Gastroesophageal sphincter (tissue), 3 donors: ENCODE results near the gene QKI.

ENCODE experiments used
- EP300 ChIP-seq: sonication (generic); formaldehyde crosslinking; IDR thresholded peaks from one replicate; pipeline ENCODE4 v1.6.1; 2017; ENCODE audit warnings: antibody characterized with exemption, mild to moderate bottlenecking
- POLR2A ChIP-seq, 2 donors: fragments of 450-650 bp; IDR thresholded peaks; one replicate each; pipeline ENCODE4 v1.6.1; 2017; ENCODE audit warnings: antibody characterized with exemption in 2 of 2, mild to moderate bottlenecking in 2 of 2, moderate library complexity in 1 of 2
- POLR2AphosphoS5 ChIP-seq: sonication (generic); formaldehyde crosslinking; IDR thresholded peaks from one replicate; pipeline ENCODE4 v1.6.1; 2017; ENCODE audit warnings: antibody characterized with exemption
- TF ChIP-seq, protein P1 (sequence below), 4 experiments: fragments of 200-600 bp in 2 of 4; fragments of 450-650 bp in 2 of 4; sonication (generic) in 1 of 4; IDR thresholded peaks; one replicate each; pipeline ENCODE4 v1.5.1; 2017 to 2019; ENCODE audit warnings: antibody characterized with exemption in 4 of 4, mild to moderate bottlenecking in 2 of 4, moderate library complexity in 2 of 4

DNA sequence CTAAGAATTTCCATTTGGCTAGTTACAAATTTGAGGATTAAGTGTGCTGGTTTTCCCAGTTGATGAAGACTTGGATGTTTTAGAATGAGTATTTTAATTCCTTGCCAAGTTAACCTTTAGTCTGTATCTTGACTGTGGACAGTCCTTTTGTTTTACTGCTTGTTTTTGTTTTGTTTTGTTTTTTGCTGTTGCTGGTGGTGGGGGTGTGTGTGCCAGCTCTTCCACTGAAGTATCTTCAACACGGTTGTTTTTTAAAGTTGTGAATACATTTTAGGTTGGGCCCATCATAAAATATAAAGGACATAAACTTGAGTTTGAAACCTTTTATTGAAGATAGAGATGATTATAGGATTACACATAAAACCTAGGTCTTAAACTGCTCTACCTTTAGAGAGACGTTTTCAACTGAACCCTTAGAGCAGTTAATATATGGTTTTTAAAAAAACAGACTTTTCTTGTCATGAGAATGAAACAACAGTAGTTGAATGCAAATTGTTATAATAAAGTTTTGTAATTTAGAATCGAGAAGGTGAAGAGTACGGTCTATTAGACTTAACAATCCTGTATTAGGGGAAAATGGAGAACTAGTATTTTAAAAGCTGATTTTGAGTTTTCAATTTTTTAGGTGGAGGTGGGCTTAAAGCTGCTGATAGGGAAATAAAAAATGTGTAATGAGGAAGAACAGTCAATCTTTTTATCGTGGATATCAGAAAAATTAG is 4.0 kb downstream of the QKI start:
- TF ChIP-seq, protein P1, sequence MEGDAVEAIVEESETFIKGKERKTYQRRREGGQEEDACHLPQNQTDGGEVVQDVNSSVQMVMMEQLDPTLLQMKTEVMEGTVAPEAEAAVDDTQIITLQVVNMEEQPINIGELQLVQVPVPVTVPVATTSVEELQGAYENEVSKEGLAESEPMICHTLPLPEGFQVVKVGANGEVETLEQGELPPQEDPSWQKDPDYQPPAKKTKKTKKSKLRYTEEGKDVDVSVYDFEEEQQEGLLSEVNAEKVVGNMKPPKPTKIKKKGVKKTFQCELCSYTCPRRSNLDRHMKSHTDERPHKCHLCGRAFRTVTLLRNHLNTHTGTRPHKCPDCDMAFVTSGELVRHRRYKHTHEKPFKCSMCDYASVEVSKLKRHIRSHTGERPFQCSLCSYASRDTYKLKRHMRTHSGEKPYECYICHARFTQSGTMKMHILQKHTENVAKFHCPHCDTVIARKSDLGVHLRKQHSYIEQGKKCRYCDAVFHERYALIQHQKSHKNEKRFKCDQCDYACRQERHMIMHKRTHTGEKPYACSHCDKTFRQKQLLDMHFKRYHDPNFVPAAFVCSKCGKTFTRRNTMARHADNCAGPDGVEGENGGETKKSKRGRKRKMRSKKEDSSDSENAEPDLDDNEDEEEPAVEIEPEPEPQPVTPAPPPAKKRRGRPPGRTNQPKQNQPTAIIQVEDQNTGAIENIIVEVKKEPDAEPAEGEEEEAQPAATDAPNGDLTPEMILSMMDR (IDR thresholded peaks at IDR 0.05), result no peak
- TF ChIP-seq POLR2A (IDR thresholded peaks at IDR 0.05) (no peak), EP300 (no peak), POLR2AphosphoS5 (peak; percentile 28)
